ENCODE measurements around the gene CHML. TPM values are rescaled to one million over a fixed set of nuclear protein-coding genes. Genes with fewer than 3 reads are reported as not detected.

CHML gene
- total and polyA plus RNA-seq, 10 of the 15 experiments (the other 5 are each of a cell fraction or from before 2014, with no cell fraction given): 2.0 to 15.5 (median 6.0) TPM

GRCh38 chr1:241658081-241658793, 18.1 kb upstream of the CHML start:
- no peak for ATAC-seq
- ChIA-PET CTCF (no interaction called here), SMC1A (ENCODE audit: uncharacterized antibody, unreplicated experiment) (interaction anchor here (1.0 kb wide), 1 partner anchor 193 kb away, joined by 3 read pairs; no protein-coding TSS in a partner anchor), POLR2A (no interaction called here), RAD21 (ENCODE audit: unreplicated experiment) (no interaction called here)
- intact Hi-C loops (cut with micrococcal nuclease; ENCODE audit: unreplicated experiment) (no loop called here), in situ Hi-C loops (cut with MboI) (no loop called here)
- Histone ChIP-seq H3K36me3 (ENCODE audit: control insufficient read depth in 2 of 2, insufficient read depth in 2 of 2, low read length in 1 of 2) (no peaks in the 10 kb centered on the region), H4K20me1 (ENCODE audit: control insufficient read depth, insufficient read depth) (no peaks in the 10 kb centered on the region), H3K79me2 (ENCODE audit: control insufficient read depth, insufficient read depth, low read length) (no peaks in the 10 kb centered on the region), H3K9me3 (replicated peaks; ENCODE audit: control insufficient read depth, insufficient read depth, low read length) (no peaks in the 10 kb centered on the region), H3K4me2 (ENCODE audit: control insufficient read depth, insufficient read depth) (no peak overlapping the region), H3K9ac (ENCODE audit: control insufficient read depth, insufficient read depth, low read length) (no peak overlapping the region), H3K27me3 (replicated peaks in 1 of 2; ENCODE audit: control insufficient read depth in 2 of 2, insufficient read depth in 2 of 2, low read length in 1 of 2) (no peaks in the 10 kb centered on the region), H2AFZ (ENCODE audit: control insufficient read depth, low read depth, low read length) (no peak overlapping the region), H3K27ac (ENCODE audit: control insufficient read depth, insufficient read depth) (no peak overlapping the region), H3K4me1 (ENCODE audit: control insufficient read depth, insufficient read depth, low read length) (no peaks in the 10 kb centered on the region), H3K4me3 (no peak overlapping the region)
- no peak for TF ChIP-seq BCL3 (IDR thresholded peaks at IDR 0.05; ENCODE audit: borderline replicate concordance, insufficient read depth, low read depth, low read length, poor library complexity, severe bottlenecking)
- TF ChIP-seq, protein P1, sequence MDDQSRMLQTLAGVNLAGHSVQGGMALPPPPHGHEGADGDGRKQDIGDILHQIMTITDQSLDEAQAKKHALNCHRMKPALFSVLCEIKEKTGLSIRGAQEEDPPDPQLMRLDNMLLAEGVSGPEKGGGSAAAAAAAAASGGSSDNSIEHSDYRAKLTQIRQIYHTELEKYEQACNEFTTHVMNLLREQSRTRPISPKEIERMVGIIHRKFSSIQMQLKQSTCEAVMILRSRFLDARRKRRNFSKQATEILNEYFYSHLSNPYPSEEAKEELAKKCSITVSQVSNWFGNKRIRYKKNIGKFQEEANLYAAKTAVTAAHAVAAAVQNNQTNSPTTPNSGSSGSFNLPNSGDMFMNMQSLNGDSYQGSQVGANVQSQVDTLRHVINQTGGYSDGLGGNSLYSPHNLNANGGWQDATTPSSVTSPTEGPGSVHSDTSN (IDR thresholded peaks at IDR 0.05; ENCODE audit: insufficient replicate concordance, low read depth, low read length): no peak
- TF ChIP-seq IKZF2 (IDR thresholded peaks at IDR 0.05): no peak
- TF ChIP-seq USF2 (IDR thresholded peaks at IDR 0.05; ENCODE audit: borderline replicate concordance, low read depth, low read length): no peak
- no peak for TF ChIP-seq SREBF2 (IDR thresholded peaks at IDR 0.05; ENCODE audit: low read length)
- no peak for TF ChIP-seq TCF12 (IDR thresholded peaks at IDR 0.05; ENCODE audit: low read depth, low read length)
- TF ChIP-seq ZBTB40 (IDR thresholded peaks at IDR 0.05; ENCODE audit: borderline replicate concordance): no peak
- no peak for TF ChIP-seq CHD1 (IDR thresholded peaks at IDR 0.05; ENCODE audit: low read depth, low read length)
- no peak for TF ChIP-seq ESRRA (IDR thresholded peaks at IDR 0.05; ENCODE audit: low read length)
- TF ChIP-seq MAX (IDR thresholded peaks at IDR 0.05; ENCODE audit: low read depth, low read length): no peak
- TF ChIP-seq FOXK2 (IDR thresholded peaks at IDR 0.05): no peak
- DNase-seq (ENCODE audit: low read depth, low spot score): no peak
- BruUV-seq (replicated peaks): no TSS peak
- WGBS (ENCODE audit: insufficient coverage, insufficient replicate concordance, low lambda C conversion rate, missing lambda C conversion rate): 33% methylated on average over 3 of the region's 3 CpGs
- peak; percentile 49 for FAIRE-seq

Measured in GM12878 (cell line).